Mesothelial cell of epicardium (in vitro differentiated cells): ENCODE data around the gene KCNE3. TPM values are rescaled to one million over a fixed set of nuclear protein-coding genes. Genes with fewer than 3 reads are reported as not detected.

Source experiments
- DNase-seq, 2 experiments: peaks; one replicate each; pipeline ENCODE4 v3.0.0; 2021; ENCODE audit warnings: low spot score in 2 of 2; ENCODE audit not compliant: unreplicated experiment in 2 of 2
- H3K27ac Mint-ChIP-seq: 2 replicates; pipeline ENCODE4 v1.8.0; 2021; ENCODE audit warnings: mixed read lengths
- H3K27me3 Mint-ChIP-seq: 2 replicates; pipeline ENCODE4 v1.8.0; 2021; ENCODE audit warnings: low read depth, mixed read lengths
- H3K36me3 Mint-ChIP-seq: 2 replicates; pipeline ENCODE4 v1.8.0; 2021; ENCODE audit warnings: mixed read lengths
- H3K4me1 Mint-ChIP-seq: 2 replicates; pipeline ENCODE4 v1.8.0; 2021; ENCODE audit warnings: mixed read lengths
- H3K4me3 Mint-ChIP-seq: 2 replicates; pipeline ENCODE4 v1.8.0; 2021; ENCODE audit warnings: mild to moderate bottlenecking, moderate library complexity, mixed read lengths
- H3K9me3 Mint-ChIP-seq: 2 replicates; pipeline ENCODE4 v1.8.0; 2021; ENCODE audit warnings: mixed read lengths
- CTCF ChIP-seq: fragments of 200-600 bp; sonication (generic); IDR thresholded peaks from one replicate; pipeline ENCODE4 v1.5.0; 2021; ENCODE audit warnings: antibody characterized with exemption; ENCODE audit not compliant: unreplicated experiment
- total RNA-seq: library from RNA; stranded (reverse); gene quantifications from 3 replicates; pipeline ENCODE4 v1.2.1, GENCODE V29; 2021

KCNE3 gene
- total RNA-seq, 1 donor from 2014 or later = 5.1 TPM

- H3K4me1 Mint-ChIP-seq = peaks cover 17% of the 10 kb centered on the region
- TF ChIP-seq CTCF = no peak
Observed at GRCh38 chr11:74463216-74463615, 4.1 kb downstream of the KCNE3 start.

GRCh38 chr11:74462631-74463030 lies 4.7 kb downstream of the KCNE3 start:
- Mint-ChIP-seq H3K36me3 (no peaks in the 10 kb centered on the region), H3K4me3 (no peak overlapping the region), H3K27me3 (peaks cover 3% of the 10 kb centered on the region), H3K27ac (no peak overlapping the region), H3K9me3 (no peaks in the 10 kb centered on the region), H3K4me1 (peaks cover 12% of the 10 kb centered on the region)
- no peak for TF ChIP-seq CTCF
- DNase-seq = no peak

More at GRCh38 chr11:74463216-74463615, 4.1 kb downstream of the KCNE3 start:
- Mint-ChIP-seq H3K27me3 (peaks cover 3% of the 10 kb centered on the region), H3K36me3 (no peaks in the 10 kb centered on the region), H3K4me3 (no peak overlapping the region), H3K9me3 (no peaks in the 10 kb centered on the region), H3K27ac (no peak overlapping the region)
- no peak for DNase-seq

- Mint-ChIP-seq H3K9me3 (no peaks in the 10 kb centered on the region), H3K27ac (no peak overlapping the region), H3K4me1 (peaks cover 10% of the 10 kb centered on the region), H3K4me3 (no peak overlapping the region), H3K27me3 (peaks cover 3% of the 10 kb centered on the region), H3K36me3 (no peaks in the 10 kb centered on the region)
- no peak for TF ChIP-seq CTCF
- no peak for DNase-seq
Observed at GRCh38 chr11:74462009-74462408, 5.3 kb downstream of the KCNE3 start.

GRCh38 chr11:74460481-74461154 lies 6.7 kb downstream of the KCNE3 start:
- TF ChIP-seq CTCF = no peak
- DNase-seq = no peak

GRCh38 chr11:74460065-74460464 lies 7.3 kb downstream of the KCNE3 start:
- Mint-ChIP-seq H3K36me3 (no peaks in the 10 kb centered on the region), H3K4me3 (no peak overlapping the region), H3K9me3 (no peaks in the 10 kb centered on the region), H3K4me1 (no peaks in the 10 kb centered on the region), H3K27me3 (no peaks in the 10 kb centered on the region), H3K27ac (no peak overlapping the region)
- DNase-seq = no peak
- no peak for TF ChIP-seq CTCF

More at GRCh38 chr11:74460481-74461154, 6.7 kb downstream of the KCNE3 start:
- H3K27me3 Mint-ChIP-seq = no peaks in the 10 kb centered on the region
- no peak overlapping the region for H3K27ac Mint-ChIP-seq
- H3K4me1 Mint-ChIP-seq = no peaks in the 10 kb centered on the region
- H3K36me3 Mint-ChIP-seq = no peaks in the 10 kb centered on the region
- no peak overlapping the region for H3K4me3 Mint-ChIP-seq
- H3K9me3 Mint-ChIP-seq = no peaks in the 10 kb centered on the region

GRCh38 chr11:74459584-74459983 lies 7.8 kb downstream of the KCNE3 start:
- no peak overlapping the region for H3K4me3 Mint-ChIP-seq
- no peak for TF ChIP-seq CTCF
- no peak for DNase-seq
- H3K4me1 Mint-ChIP-seq = no peaks in the 10 kb centered on the region
- no peak overlapping the region for H3K27ac Mint-ChIP-seq
- no peaks in the 10 kb centered on the region for H3K27me3 Mint-ChIP-seq
- H3K36me3 Mint-ChIP-seq = no peaks in the 10 kb centered on the region
- no peaks in the 10 kb centered on the region for H3K9me3 Mint-ChIP-seq
